ENCODE measurements around the gene NEURL3.

- TF ChIP-seq SUZ12 (IDR thresholded peaks at IDR 0.05) (no peak), ZNF384 (IDR thresholded peaks at IDR 0.05) (no peak), FOXM1 (IDR thresholded peaks at IDR 0.05; ENCODE audit: borderline replicate concordance) (no peak)
These were observed 3.0 kb downstream of the NEURL3 start for GRCh38 chr2:96501886-96502810.
